WTC11 (cell line): ENCODE measurements around the gene BICDL2. TPM values are rescaled to one million over a fixed set of nuclear protein-coding genes. Genes with fewer than 3 reads are reported as not detected.

Source experiments
- ATAC-seq: fragments of 200-7000 bp; cut with Tn5 transposase; 2 replicates; pipeline ENCODE4 v1.10.0; 2021; ENCODE audit warnings: mild to moderate bottlenecking, moderate library complexity
- CTCF ChIA-PET: fragments of 300-600 bp; sonication (Branson Sonifier 250); formaldehyde crosslinking; loops from one replicate; lab custom pipeline; 2021; ENCODE audit warnings: antibody characterized with exemption; lab: Charles Lee
- POLR2A ChIA-PET: fragments of 350-600 bp; sonication (Branson Sonifier 250); formaldehyde crosslinking; loops from one replicate; lab custom pipeline; 2021; ENCODE audit warnings: antibody characterized with exemption; lab: Charles Lee
- DNase-seq: peaks from one replicate; pipeline ENCODE4 v3.0.0; 2021; ENCODE audit warnings: low spot score
- H3K27ac Mint-ChIP-seq: 2 replicates; pipeline ENCODE4 v1.8.0; 2021; ENCODE audit warnings: mixed read lengths
- H3K27me3 Mint-ChIP-seq: 2 replicates; pipeline ENCODE4 v1.8.0; 2021; ENCODE audit warnings: low read depth, mild to moderate bottlenecking, moderate library complexity, mixed read lengths
- H3K36me3 Mint-ChIP-seq: 2 replicates; pipeline ENCODE4 v1.8.0; 2021; ENCODE audit warnings: mixed read lengths
- H3K4me1 Mint-ChIP-seq: 2 replicates; pipeline ENCODE4 v1.8.0; 2022; ENCODE audit warnings: mixed read lengths
- H3K4me3 Mint-ChIP-seq: 2 replicates; pipeline ENCODE4 v1.8.0; 2021; ENCODE audit warnings: mild to moderate bottlenecking, moderate library complexity, mixed read lengths
- H3K9me3 Mint-ChIP-seq: 2 replicates; pipeline ENCODE4 v1.8.0; 2021; ENCODE audit warnings: mixed read lengths
- AFF4 ChIP-seq: sonication (generic); formaldehyde crosslinking; IDR thresholded peaks from 2 replicates; pipeline ENCODE4 v1.8.1; 2023; ENCODE audit warnings: mild to moderate bottlenecking, missing genetic modification reagents, borderline replicate concordance
- ATF3 ChIP-seq: sonication (generic); formaldehyde crosslinking; conservative IDR thresholded peaks from 2 replicates; pipeline ENCODE4 v1.8.1; 2022; ENCODE audit warnings: mild to moderate bottlenecking, missing genetic modification reagents
- CTCF ChIP-seq: fragments of 200-600 bp; IDR thresholded peaks from 2 replicates; pipeline ENCODE4 v1.8.0; 2022; ENCODE audit warnings: antibody characterized with exemption
- EMX1 ChIP-seq: fragments of 250-450 bp; sonication (Bioruptor Pico); IDR thresholded peaks from 2 replicates; pipeline ENCODE4 v1.8.0; 2021; ENCODE audit warnings: mild to moderate bottlenecking
- FOXP1 ChIP-seq: sonication (generic); formaldehyde crosslinking; IDR thresholded peaks from 2 replicates; pipeline ENCODE4 v1.8.0; 2022; ENCODE audit warnings: missing genetic modification reagents, mild to moderate bottlenecking, moderate library complexity, borderline replicate concordance
- GABPB1 ChIP-seq: sonication (generic); formaldehyde crosslinking; IDR thresholded peaks from 2 replicates; pipeline ENCODE4 v1.8.1; 2023; ENCODE audit warnings: mild to moderate bottlenecking, missing genetic modification reagents
- HMGA2 ChIP-seq: fragments of 250-450 bp; sonication (Bioruptor Pico); IDR thresholded peaks from 2 replicates; pipeline ENCODE4 v1.4.0; 2021; ENCODE audit warnings: mild to moderate bottlenecking, moderate library complexity
- HMGXB4 ChIP-seq: sonication (generic); formaldehyde crosslinking; IDR thresholded peaks from 2 replicates; pipeline ENCODE4 v1.8.1; 2023; ENCODE audit warnings: mild to moderate bottlenecking, moderate library complexity, missing genetic modification reagents
- IRF1 ChIP-seq: sonication (generic); formaldehyde crosslinking; IDR thresholded peaks from 2 replicates; pipeline ENCODE4 v1.8.0; 2023; ENCODE audit warnings: missing genetic modification reagents
- JAZF1 ChIP-seq: fragments of 250-450 bp; sonication (Bioruptor Pico); IDR thresholded peaks from 2 replicates; pipeline ENCODE4 v1.9.0; 2021; ENCODE audit warnings: moderate library complexity, mild to moderate bottlenecking, inconsistent platforms
- MAX ChIP-seq: sonication (generic); formaldehyde crosslinking; IDR thresholded peaks from 2 replicates; pipeline ENCODE4 v1.8.0; 2022; ENCODE audit warnings: mild to moderate bottlenecking, missing genetic modification reagents
- MLX ChIP-seq: sonication (generic); formaldehyde crosslinking; IDR thresholded peaks from 2 replicates; pipeline ENCODE4 v1.8.1; 2023; ENCODE audit warnings: mild to moderate bottlenecking, missing genetic modification reagents, moderate library complexity
- NFATC4 ChIP-seq: fragments of 250-450 bp; sonication (Bioruptor Pico); IDR thresholded peaks from 2 replicates; pipeline ENCODE4 v1.9.0; 2021; ENCODE audit warnings: mild to moderate bottlenecking
- NFYB ChIP-seq: sonication (generic); formaldehyde crosslinking; conservative IDR thresholded peaks from 2 replicates; pipeline ENCODE4 v1.8.0; 2022; ENCODE audit warnings: low read depth, missing genetic modification reagents
- SMAD4 ChIP-seq: sonication (generic); formaldehyde crosslinking; IDR thresholded peaks from 2 replicates; pipeline ENCODE4 v1.8.0; 2022; ENCODE audit warnings: mild to moderate bottlenecking, missing genetic modification reagents
- ZMAT4 ChIP-seq: fragments of 250-450 bp; sonication (Bioruptor Pico); IDR thresholded peaks from 2 replicates; pipeline ENCODE4 v1.9.0; 2021; ENCODE audit warnings: mild to moderate bottlenecking
- ZNF232 ChIP-seq: sonication (generic); formaldehyde crosslinking; IDR thresholded peaks from 2 replicates; pipeline ENCODE4 v1.8.0; 2022; ENCODE audit warnings: mild to moderate bottlenecking, missing genetic modification reagents
- ZNF317 ChIP-seq: sonication (generic); formaldehyde crosslinking; IDR thresholded peaks from 2 replicates; pipeline ENCODE4 v1.8.1; 2023; ENCODE audit warnings: low read depth, mild to moderate bottlenecking, moderate library complexity, missing genetic modification reagents, borderline replicate concordance
- ZNF425 ChIP-seq: fragments of 250-450 bp; sonication (Bioruptor Pico); conservative IDR thresholded peaks from 2 replicates; pipeline ENCODE4 v1.9.0; 2021; ENCODE audit warnings: mild to moderate bottlenecking
- ZNF512 ChIP-seq: sonication (generic); formaldehyde crosslinking; IDR thresholded peaks from 2 replicates; pipeline ENCODE4 v1.8.1; 2022; ENCODE audit warnings: missing genetic modification reagents, borderline replicate concordance
- total RNA-seq: library from RNA; stranded (reverse); gene quantifications from 3 replicates; pipeline ENCODE4 v1.2.3, GENCODE V29; 2021

The BICDL2 gene
- total RNA-seq, 1 experiment from 2014 or later, result 28.2 TPM

GRCh38 chr16:3038896-3039295, 2.2 kb upstream of the BICDL2 start (continued):
- TF ChIP-seq ZMAT4 (no peak), AFF4 (CRISPR knock-in tag) (no peak)

GRCh38 chr16:3038256-3038655, 1.5 kb upstream of the BICDL2 start:
- ChIA-PET CTCF (interaction anchor here (1.0 to 11.1 kb wide), 8 partner anchors 7 to 109 kb away, joined by 3 to 152 read pairs (median 5); partner anchors contain the start of gene TNFRSF12A), POLR2A (interaction anchor here (0.6 to 1.6 kb wide), 6 partner anchors 9 to 64 kb away, joined by 4 to 10 read pairs (median 4); no protein-coding TSS in a partner anchor)
- DNase-seq, result peak; percentile 71
- TF ChIP-seq MLX (CRISPR knock-in tag), result no peak
- no peak for TF ChIP-seq NFATC4
- peak; percentile 80; the same call in 1 of the 2 replicates for TF ChIP-seq ATF3 (CRISPR knock-in tag)
- no peak for TF ChIP-seq ZNF512
- TF ChIP-seq GABPB1, result peak; percentile 96
- no peak for TF ChIP-seq EMX1 (CRISPR knock-in tag)
- no peak for TF ChIP-seq ZNF317 (CRISPR knock-in tag)
- TF ChIP-seq ZNF425 (CRISPR knock-in tag), result no peak
- TF ChIP-seq NFYB (CRISPR knock-in tag), result no peak
- TF ChIP-seq ZNF232, result no peak
- no peak for TF ChIP-seq HMGA2 (CRISPR knock-in tag)
- TF ChIP-seq HMGXB4, result 0 out of 2 replicates have a peak, but pooled peaks have one; percentile 6
- no peak for TF ChIP-seq CTCF
- no peak for TF ChIP-seq JAZF1
- TF ChIP-seq MAX (CRISPR knock-in tag), result peak; percentile 6; the same call in 1 of the 2 replicates
- TF ChIP-seq SMAD4, result no peak
- no peak for TF ChIP-seq IRF1 (CRISPR knock-in tag)
- no peak for TF ChIP-seq FOXP1
- no peaks in the 10 kb centered on the region for H3K9me3 Mint-ChIP-seq
- peaks cover 23% of the 10 kb centered on the region for H3K4me1 Mint-ChIP-seq
- H3K27me3 Mint-ChIP-seq, result peaks cover 3% of the 10 kb centered on the region; the same call in 1 of the 2 replicates
- H3K36me3 Mint-ChIP-seq, result no peaks in the 10 kb centered on the region
- peak; percentile 31 for ATAC-seq
- 0 out of 2 replicates have a peak overlapping the region, but pooled peaks have one; percentile 53 for H3K27ac Mint-ChIP-seq
- H3K4me3 Mint-ChIP-seq, result no peak overlapping the region
